ENCODE data around the gene ODF4. TPM values are rescaled to one million over a fixed set of nuclear protein-coding genes. Genes with fewer than 3 reads are reported as not detected.

Gene ODF4
- total and polyA plus RNA-seq, 2 donors from 2014 or later = not detected

DNA sequence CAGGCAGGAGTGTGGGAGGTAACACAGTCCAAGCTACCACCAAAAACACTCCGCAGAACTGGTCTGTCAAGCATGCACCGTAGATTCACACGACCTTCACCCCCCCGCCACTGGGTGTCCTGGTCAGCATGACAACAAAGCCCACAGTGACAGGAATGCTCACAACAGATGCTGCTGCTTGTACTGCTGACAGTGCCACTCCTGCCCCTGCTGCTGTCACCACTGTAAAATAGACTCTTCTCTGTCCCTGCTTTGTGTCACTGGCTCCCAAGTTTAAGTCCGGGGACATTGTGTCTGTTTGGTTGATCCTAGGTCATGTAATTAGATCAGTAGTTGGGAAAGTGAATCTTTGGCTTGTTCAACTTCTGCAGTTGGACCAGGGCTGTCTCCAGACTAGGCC is 7.0 kb upstream of the ODF4 start:
- Histone ChIP-seq H3K27me3 (ENCODE audit: control insufficient read depth, insufficient read depth, low read length) (no peaks in the 10 kb centered on the region), H3K4me1 (ENCODE audit: control insufficient read depth in 2 of 3, insufficient read depth in 2 of 3, low read depth in 1 of 3, low read length in 3 of 3) (no peaks in the 10 kb centered on the region), H3K9ac (ENCODE audit: low read length in 3 of 3) (no peak overlapping the region), H3K27ac (ENCODE audit: low read depth in 2 of 2, low read length in 2 of 2) (no peak overlapping the region), H3K9me3 (ENCODE audit: control insufficient read depth in 2 of 3, insufficient read depth in 1 of 3, low read length in 3 of 3) (no peaks in the 10 kb centered on the region), H3K4me3 (ENCODE audit: low read length in 3 of 3) (no peak overlapping the region), H3K36me3 (ENCODE audit: control insufficient read depth in 2 of 3, insufficient read depth in 3 of 3, low read length in 3 of 3) (no peaks in the 10 kb centered on the region)
- FAIRE-seq (no peak), DNase-seq (peak in 4 of 5 donors; percentile 67 to 79 (median 78))
- TF ChIP-seq, protein P1, sequence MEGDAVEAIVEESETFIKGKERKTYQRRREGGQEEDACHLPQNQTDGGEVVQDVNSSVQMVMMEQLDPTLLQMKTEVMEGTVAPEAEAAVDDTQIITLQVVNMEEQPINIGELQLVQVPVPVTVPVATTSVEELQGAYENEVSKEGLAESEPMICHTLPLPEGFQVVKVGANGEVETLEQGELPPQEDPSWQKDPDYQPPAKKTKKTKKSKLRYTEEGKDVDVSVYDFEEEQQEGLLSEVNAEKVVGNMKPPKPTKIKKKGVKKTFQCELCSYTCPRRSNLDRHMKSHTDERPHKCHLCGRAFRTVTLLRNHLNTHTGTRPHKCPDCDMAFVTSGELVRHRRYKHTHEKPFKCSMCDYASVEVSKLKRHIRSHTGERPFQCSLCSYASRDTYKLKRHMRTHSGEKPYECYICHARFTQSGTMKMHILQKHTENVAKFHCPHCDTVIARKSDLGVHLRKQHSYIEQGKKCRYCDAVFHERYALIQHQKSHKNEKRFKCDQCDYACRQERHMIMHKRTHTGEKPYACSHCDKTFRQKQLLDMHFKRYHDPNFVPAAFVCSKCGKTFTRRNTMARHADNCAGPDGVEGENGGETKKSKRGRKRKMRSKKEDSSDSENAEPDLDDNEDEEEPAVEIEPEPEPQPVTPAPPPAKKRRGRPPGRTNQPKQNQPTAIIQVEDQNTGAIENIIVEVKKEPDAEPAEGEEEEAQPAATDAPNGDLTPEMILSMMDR (IDR thresholded peaks at IDR 0.05; ENCODE audit: borderline replicate concordance, extremely low read depth, insufficient read depth) = no peak
- intact Hi-C loops (cut with DNase I) = no loop called here

DNA sequence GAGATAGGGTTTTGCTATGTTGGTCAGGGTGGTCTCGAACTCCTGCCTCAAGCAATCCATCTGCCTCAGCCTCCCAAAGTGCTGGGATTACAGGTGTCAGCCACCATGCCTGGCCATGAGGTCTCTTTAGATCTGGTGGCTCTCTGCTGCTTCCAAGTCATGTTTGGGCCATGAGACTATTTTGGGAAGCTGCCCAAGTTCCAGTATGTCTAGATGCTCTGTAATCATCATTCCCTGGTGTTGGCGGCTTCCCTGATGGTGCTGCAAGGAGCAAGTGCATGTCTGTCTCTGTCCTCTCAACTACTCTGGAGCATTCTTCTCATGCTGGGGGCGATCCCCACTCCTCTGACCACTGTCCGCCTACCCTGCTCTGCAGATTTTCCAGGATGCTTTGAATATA is 6.4 kb upstream of the ODF4 start:
- TF ChIP-seq, protein P1 (IDR thresholded peaks at IDR 0.05; ENCODE audit: borderline replicate concordance, extremely low read depth, insufficient read depth) = no peak
- intact Hi-C loops (cut with DNase I) = no loop called here
- Histone ChIP-seq H3K4me1 (ENCODE audit: control insufficient read depth in 2 of 3, insufficient read depth in 2 of 3, low read depth in 1 of 3, low read length in 3 of 3) (no peaks in the 10 kb centered on the region), H3K36me3 (ENCODE audit: control insufficient read depth in 2 of 3, insufficient read depth in 3 of 3, low read length in 3 of 3) (no peaks in the 10 kb centered on the region), H3K9me3 (ENCODE audit: control insufficient read depth in 2 of 3, insufficient read depth in 1 of 3, low read length in 3 of 3) (no peaks in the 10 kb centered on the region), H3K4me3 (ENCODE audit: low read length in 3 of 3) (no peak overlapping the region), H3K27ac (ENCODE audit: low read depth in 2 of 2, low read length in 2 of 2) (no peak overlapping the region), H3K9ac (ENCODE audit: low read length in 3 of 3) (no peak overlapping the region), H3K27me3 (ENCODE audit: control insufficient read depth, insufficient read depth, low read length) (no peaks in the 10 kb centered on the region)
- DNase-seq (no peak), FAIRE-seq (no peak)

DNA sequence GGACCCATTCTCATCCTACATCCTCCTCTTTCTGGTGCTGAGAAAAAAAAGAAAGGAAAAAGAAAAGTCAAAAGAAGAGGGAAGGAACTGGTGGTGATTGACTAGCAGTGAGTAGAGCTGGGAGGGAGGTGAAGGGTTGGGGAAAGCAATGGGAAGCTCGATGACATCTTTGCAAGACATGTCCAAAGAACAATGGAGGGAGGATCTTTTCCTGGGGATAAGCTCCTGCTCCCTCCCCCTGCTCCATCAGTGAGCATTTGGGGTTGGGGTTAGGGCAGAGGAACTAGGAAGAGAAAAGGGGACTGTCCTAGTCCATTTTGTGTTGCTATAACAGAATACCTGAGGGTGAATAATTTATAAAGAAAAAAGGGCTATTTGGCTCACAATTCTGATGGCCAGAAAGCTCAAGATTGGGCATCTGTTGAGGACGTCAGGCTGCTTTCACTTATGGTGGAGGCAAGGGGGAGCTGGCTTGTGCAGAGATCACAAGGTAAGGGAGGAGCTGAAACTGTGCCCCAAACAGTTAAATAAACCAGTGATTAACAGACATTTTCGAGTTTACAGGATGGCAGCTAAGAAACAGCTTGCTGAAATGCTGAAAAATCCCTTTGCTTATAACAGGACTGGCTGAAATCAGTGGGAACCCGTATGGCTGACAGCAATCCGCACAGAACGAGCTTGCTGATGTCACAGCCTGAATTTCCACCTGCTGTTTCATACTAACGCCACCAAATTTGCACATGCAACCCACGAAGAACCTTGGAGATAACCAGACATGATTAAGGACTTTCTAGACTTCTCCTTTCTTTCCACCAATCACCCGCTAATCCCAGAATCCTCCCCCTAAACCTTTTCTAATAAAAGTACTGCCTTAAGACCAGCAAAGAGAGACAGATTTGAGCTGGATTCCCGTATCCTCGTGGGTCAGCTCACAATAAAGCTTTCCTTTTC is 1.6 kb upstream of the ODF4 start:
- Histone ChIP-seq H3K27me3 (ENCODE audit: control insufficient read depth, insufficient read depth, low read length) (no peaks in the 10 kb centered on the region), H3K4me3 (ENCODE audit: low read length in 3 of 3) (no peak overlapping the region), H3K9ac (ENCODE audit: low read length in 3 of 3) (no peak overlapping the region), H3K4me1 (ENCODE audit: control insufficient read depth in 2 of 3, insufficient read depth in 2 of 3, low read depth in 1 of 3, low read length in 3 of 3) (no peaks in the 10 kb centered on the region), H3K9me3 (ENCODE audit: control insufficient read depth in 2 of 3, insufficient read depth in 1 of 3, low read length in 3 of 3) (no peaks in the 10 kb centered on the region), H3K27ac (ENCODE audit: low read depth in 2 of 2, low read length in 2 of 2) (no peak overlapping the region), H3K36me3 (ENCODE audit: control insufficient read depth in 2 of 3, insufficient read depth in 3 of 3, low read length in 3 of 3) (no peaks in the 10 kb centered on the region)
- FAIRE-seq (no peak), DNase-seq (no peak)
- TF ChIP-seq, protein P1 (IDR thresholded peaks at IDR 0.05; ENCODE audit: borderline replicate concordance, extremely low read depth, insufficient read depth) = no peak
- intact Hi-C loops (cut with DNase I) = no loop called here
